Thoracic aorta (tissue), 2 donors: Measurements from ENCODE around the gene MED12L. TPM values are rescaled to one million over a fixed set of nuclear protein-coding genes. Genes with fewer than 3 reads are reported as not detected.

Experiments used
- ATAC-seq: fragments of 150-250 bp; one replicate; pipeline ENCODE4 v1.8.0; 2017; ENCODE audit warnings: low read depth; ENCODE audit not compliant: insufficient number of reproducible peaks, low FRiP score
- DNase-seq: peaks from one replicate; pipeline ENCODE4 v3.0.0-alpha.2; 2020; ENCODE audit warnings: low spot score
- H3K27ac ChIP-seq, 2 donors: fragments of 200-600 bp; sonication (generic); 1 replicate in 1 of 2; 2 replicates in 1 of 2; pipeline ENCODE4 v1.5.1; 2016; ENCODE audit warnings: mild to moderate bottlenecking in 2 of 2, moderate library complexity in 2 of 2
- H3K27me3 ChIP-seq: fragments of 200-600 bp; sonication (generic); replicated peaks from 2 replicates; pipeline ENCODE4 v1.6.0; 2016; ENCODE audit warnings: mild to moderate bottlenecking; ENCODE audit not compliant: insufficient read depth
- H3K36me3 ChIP-seq: fragments of 200-600 bp; sonication (generic); one replicate; pipeline ENCODE4 v1.5.1; 2016
- H3K4me1 ChIP-seq, 2 donors: fragments of 200-600 bp; sonication (generic); 1 replicate in 1 of 2; 2 replicates in 1 of 2; pipeline versions ENCODE4 v1.5.1 to v1.6.0; 2016; ENCODE audit warnings: low read depth in 2 of 2, mild to moderate bottlenecking in 1 of 2; ENCODE audit not compliant: control insufficient read depth in 1 of 2
- H3K4me3 ChIP-seq: fragments of 200-600 bp; sonication (generic); 2 replicates; pipeline ENCODE4 v1.5.1; 2016; ENCODE audit warnings: mild to moderate bottlenecking
- H3K9me3 ChIP-seq: fragments of 200-600 bp; sonication (generic); 2 replicates; pipeline ENCODE4 v1.5.1; 2016
- total RNA-seq, 2 donors: library from RNA; depleted of rRNA; stranded (reverse); fragments of >200 nt; gene quantifications; one replicate each; pipeline versions ENCODE4 v1.1.0 to v1.2.3, GENCODE V29; 2016
- TF ChIP-seq, protein P1 (sequence below): fragments of 200-600 bp; sonication (generic); IDR thresholded peaks from one replicate; pipeline ENCODE4 v1.5.1; 2019; ENCODE audit warnings: antibody characterized with exemption

MED12L gene
- total RNA-seq, 2 donors from 2014 or later, result 0.27 to 2.0 TPM

DNA sequence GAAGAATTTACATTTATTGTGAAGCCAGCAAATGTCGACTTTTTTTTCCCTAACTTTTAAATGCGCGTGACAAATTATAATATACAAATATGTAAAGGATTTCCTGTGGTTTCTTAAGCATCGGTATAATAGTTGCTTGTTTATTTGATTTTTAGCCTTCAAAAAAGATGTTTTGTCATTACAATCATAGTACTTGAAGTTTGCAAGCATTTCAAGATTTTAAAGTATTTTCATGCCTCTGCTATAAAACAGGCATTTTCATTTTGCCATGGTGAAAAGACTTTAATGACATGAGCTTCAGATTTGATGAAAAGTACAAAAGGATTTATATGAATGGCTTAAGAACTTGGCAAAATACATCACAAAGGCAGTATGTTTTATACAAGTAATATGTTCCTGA is 308.5 kb downstream of the MED12L start:
- Histone ChIP-seq H3K9me3 (no peaks in the 10 kb centered on the region), H3K27me3 (no peaks in the 10 kb centered on the region), H3K4me3 (no peak overlapping the region), H3K36me3 (no peaks in the 10 kb centered on the region), H3K27ac (no peak overlapping the region), H3K4me1 (no peaks in the 10 kb centered on the region)
- DNase-seq, result no peak
- ATAC-seq, result no peak
- TF ChIP-seq, protein P1, sequence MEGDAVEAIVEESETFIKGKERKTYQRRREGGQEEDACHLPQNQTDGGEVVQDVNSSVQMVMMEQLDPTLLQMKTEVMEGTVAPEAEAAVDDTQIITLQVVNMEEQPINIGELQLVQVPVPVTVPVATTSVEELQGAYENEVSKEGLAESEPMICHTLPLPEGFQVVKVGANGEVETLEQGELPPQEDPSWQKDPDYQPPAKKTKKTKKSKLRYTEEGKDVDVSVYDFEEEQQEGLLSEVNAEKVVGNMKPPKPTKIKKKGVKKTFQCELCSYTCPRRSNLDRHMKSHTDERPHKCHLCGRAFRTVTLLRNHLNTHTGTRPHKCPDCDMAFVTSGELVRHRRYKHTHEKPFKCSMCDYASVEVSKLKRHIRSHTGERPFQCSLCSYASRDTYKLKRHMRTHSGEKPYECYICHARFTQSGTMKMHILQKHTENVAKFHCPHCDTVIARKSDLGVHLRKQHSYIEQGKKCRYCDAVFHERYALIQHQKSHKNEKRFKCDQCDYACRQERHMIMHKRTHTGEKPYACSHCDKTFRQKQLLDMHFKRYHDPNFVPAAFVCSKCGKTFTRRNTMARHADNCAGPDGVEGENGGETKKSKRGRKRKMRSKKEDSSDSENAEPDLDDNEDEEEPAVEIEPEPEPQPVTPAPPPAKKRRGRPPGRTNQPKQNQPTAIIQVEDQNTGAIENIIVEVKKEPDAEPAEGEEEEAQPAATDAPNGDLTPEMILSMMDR, result no peak

DNA sequence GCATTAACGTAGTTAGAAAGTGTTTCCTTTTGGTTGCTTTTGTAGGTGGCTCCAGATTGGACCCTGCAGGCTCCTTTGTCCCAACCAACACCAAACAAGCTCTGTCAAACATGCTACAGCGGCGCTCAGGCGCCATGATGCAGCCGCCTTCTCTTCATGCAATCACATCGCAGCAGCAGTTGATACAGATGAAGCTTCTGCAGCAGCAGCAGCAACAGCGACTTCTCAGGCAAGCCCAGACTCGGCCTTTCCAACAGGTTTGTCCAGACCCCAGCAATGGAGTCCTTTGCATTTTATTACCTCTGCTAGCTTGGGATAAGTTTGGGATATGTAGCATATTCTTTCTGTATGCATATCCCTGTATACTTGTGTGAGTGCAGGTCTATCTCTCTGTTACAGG is 309.1 kb downstream of the MED12L start:
- TF ChIP-seq, protein P1, result no peak
- Histone ChIP-seq H3K27ac (no peak overlapping the region), H3K27me3 (no peaks in the 10 kb centered on the region), H3K4me1 (no peaks in the 10 kb centered on the region), H3K9me3 (no peaks in the 10 kb centered on the region), H3K36me3 (no peaks in the 10 kb centered on the region), H3K4me3 (no peak overlapping the region)
- ATAC-seq, result no peak
- DNase-seq, result no peak

DNA sequence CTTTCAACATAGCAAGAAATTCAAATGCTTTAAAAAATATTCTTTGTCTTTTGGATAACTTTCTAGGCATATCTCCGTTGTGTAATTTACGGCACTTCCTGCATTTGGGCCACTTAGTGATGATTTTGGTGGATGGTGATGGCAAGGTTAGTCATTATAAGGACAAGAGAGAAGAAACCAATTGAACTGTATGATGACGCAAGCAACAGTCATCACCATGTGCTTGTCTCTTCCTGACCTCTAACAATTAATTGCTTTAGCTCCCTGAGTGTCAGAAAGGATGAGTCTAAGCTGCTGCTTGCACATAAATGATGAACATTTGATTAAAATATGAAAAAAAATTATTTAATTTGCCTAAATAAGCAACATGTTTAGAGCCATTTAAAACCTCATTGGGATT is 310.3 kb downstream of the MED12L start:
- DNase-seq (no peak), ATAC-seq (no peak)
- Histone ChIP-seq H3K4me3 (no peak overlapping the region), H3K4me1 (no peaks in the 10 kb centered on the region), H3K36me3 (no peaks in the 10 kb centered on the region), H3K27ac (no peak overlapping the region), H3K27me3 (no peaks in the 10 kb centered on the region), H3K9me3 (no peaks in the 10 kb centered on the region)
- TF ChIP-seq, protein P1, result no peak

DNA sequence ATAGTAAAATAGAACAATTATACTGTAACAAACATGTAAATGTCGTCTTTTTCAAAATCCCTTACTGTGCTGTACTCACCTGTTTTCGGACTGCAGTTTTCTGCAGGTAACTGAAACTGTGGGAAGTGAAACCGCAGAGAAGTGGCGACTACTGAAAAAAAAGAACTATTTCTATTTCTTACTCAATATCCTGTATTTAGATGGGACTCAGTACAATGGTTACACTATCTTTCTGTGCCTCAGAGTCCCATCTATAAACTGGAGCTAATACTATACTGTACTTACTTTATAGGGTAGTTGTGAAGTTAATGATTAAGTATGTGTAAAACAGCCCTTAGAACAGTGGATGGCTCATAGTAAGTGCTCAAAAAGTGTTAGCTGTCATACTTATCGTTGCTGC is 313.4 kb downstream of the MED12L start:
- DNase-seq (no peak), ATAC-seq (no peak)
- Histone ChIP-seq H3K27ac (no peak overlapping the region), H3K4me3 (no peak overlapping the region), H3K9me3 (no peaks in the 10 kb centered on the region), H3K4me1 (no peaks in the 10 kb centered on the region), H3K36me3 (no peaks in the 10 kb centered on the region), H3K27me3 (no peaks in the 10 kb centered on the region)
- TF ChIP-seq, protein P1, result no peak

DNA sequence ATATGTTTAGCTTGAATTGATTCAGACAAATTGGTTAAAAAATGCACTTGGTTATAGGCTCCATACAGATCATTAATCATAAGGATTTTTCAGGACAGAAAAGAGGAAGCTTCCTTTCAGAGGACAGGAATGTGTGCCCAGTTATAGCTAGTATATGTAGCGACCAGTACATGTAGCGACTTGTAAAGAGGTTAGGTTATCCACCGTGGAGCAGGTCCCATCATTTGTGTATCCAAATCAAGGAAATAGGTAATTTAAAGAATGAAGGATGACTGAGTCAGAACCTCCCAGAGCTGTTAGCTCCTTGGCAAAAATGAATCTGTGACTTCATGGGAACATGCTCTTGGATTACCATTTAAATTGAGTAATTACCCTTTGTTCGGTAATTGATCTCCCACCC is 314.9 kb downstream of the MED12L start:
- H3K4me1 ChIP-seq, result no peaks in the 10 kb centered on the region
- no peak overlapping the region for H3K4me3 ChIP-seq
- H3K27me3 ChIP-seq, result no peaks in the 10 kb centered on the region
- no peaks in the 10 kb centered on the region for H3K36me3 ChIP-seq
- DNase-seq, result no peak
- TF ChIP-seq, protein P1, result no peak
- H3K9me3 ChIP-seq, result no peaks in the 10 kb centered on the region
- H3K27ac ChIP-seq, result no peak overlapping the region
- ATAC-seq, result no peak
